ENCODE results near the gene MUC6.
A peak's percentile ranks its signal among the peaks of the same experiment; 100 is the strongest.
"Not testable (repeated sequence)": the region's sequence is repeated elsewhere in the genome, so short reads cannot be mapped to it uniquely, and the experiment has no call there.

Gene MUC6

GRCh38 chr11:1017269-1018005 lies 19.1 kb downstream of the MUC6 start:
- no peak for TF ChIP-seq CTCF (IDR thresholded peaks at IDR 0.05; ENCODE audit: poor library complexity, severe bottlenecking)
- H3K27me3 ChIP-seq (ENCODE audit: insufficient read depth, poor library complexity, severe bottlenecking), result no peaks in the 10 kb centered on the region
- H3K4me3 ChIP-seq (ENCODE audit: severe bottlenecking), result no peak overlapping the region
- peak; percentile 89 for DNase-seq (ENCODE audit: low spot score)
- no peak overlapping the region for H3K27ac ChIP-seq (ENCODE audit: poor library complexity, severe bottlenecking)
- peak; percentile 11; the same call in 1 of the 3 replicates for ATAC-seq (ENCODE audit: low read depth)
- H3K9me3 ChIP-seq (ENCODE audit: severe bottlenecking), result no peaks in the 10 kb centered on the region
- no peaks in the 10 kb centered on the region for H3K4me1 ChIP-seq (ENCODE audit: insufficient read depth, poor library complexity, severe bottlenecking)
- no peaks in the 10 kb centered on the region for H3K36me3 ChIP-seq (ENCODE audit: low read depth)

- H3K4me3 ChIP-seq (ENCODE audit: severe bottlenecking); DNase-seq (ENCODE audit: low spot score); ATAC-seq (ENCODE audit: low read depth); H3K4me1 ChIP-seq (ENCODE audit: insufficient read depth, poor library complexity, severe bottlenecking); H3K27ac ChIP-seq (ENCODE audit: poor library complexity, severe bottlenecking); H3K27me3 ChIP-seq (ENCODE audit: insufficient read depth, poor library complexity, severe bottlenecking); H3K9me3 ChIP-seq (ENCODE audit: severe bottlenecking); H3K36me3 ChIP-seq (ENCODE audit: low read depth): not testable (repeated sequence)
Observed at GRCh38 chr11:1016610-1017126, 19.9 kb downstream of the MUC6 start.

GRCh38 chr11:1015826-1016545 lies 20.5 kb downstream of the MUC6 start:
- no peaks in the 10 kb centered on the region for H3K4me1 ChIP-seq (ENCODE audit: insufficient read depth, poor library complexity, severe bottlenecking)
- TF ChIP-seq CTCF (IDR thresholded peaks at IDR 0.05; ENCODE audit: poor library complexity, severe bottlenecking), result no peak
- no peaks in the 10 kb centered on the region for H3K27me3 ChIP-seq (ENCODE audit: insufficient read depth, poor library complexity, severe bottlenecking)
- no peak overlapping the region for H3K27ac ChIP-seq (ENCODE audit: poor library complexity, severe bottlenecking)
- H3K9me3 ChIP-seq (ENCODE audit: severe bottlenecking), result no peaks in the 10 kb centered on the region
- ATAC-seq (ENCODE audit: low read depth) (no peak), DNase-seq (ENCODE audit: low spot score) (no peak)
- no peak overlapping the region for H3K4me3 ChIP-seq (ENCODE audit: severe bottlenecking)
- peaks cover 9% of the 10 kb centered on the region; the same call in 1 of the 2 replicates for H3K36me3 ChIP-seq (ENCODE audit: low read depth)

- DNase-seq (ENCODE audit: low spot score), result no peak
- Histone ChIP-seq H3K4me1 (ENCODE audit: insufficient read depth, poor library complexity, severe bottlenecking) (no peaks in the 10 kb centered on the region), H3K4me3 (ENCODE audit: severe bottlenecking) (no peak overlapping the region), H3K27me3 (ENCODE audit: insufficient read depth, poor library complexity, severe bottlenecking) (no peaks in the 10 kb centered on the region), H3K36me3 (ENCODE audit: low read depth) (peaks cover 12% of the 10 kb centered on the region; the same call in 1 of the 2 replicates), H3K27ac (ENCODE audit: poor library complexity, severe bottlenecking) (no peak overlapping the region), H3K9me3 (ENCODE audit: severe bottlenecking) (no peaks in the 10 kb centered on the region)
- no peak for TF ChIP-seq CTCF (IDR thresholded peaks at IDR 0.05; ENCODE audit: poor library complexity, severe bottlenecking)
- no peak for ATAC-seq (ENCODE audit: low read depth)
Observed at GRCh38 chr11:1015064-1015463, 21.5 kb downstream of the MUC6 start.

GRCh38 chr11:1014276-1014675 lies 22.2 kb downstream of the MUC6 start:
- DNase-seq (ENCODE audit: low spot score) (no peak), ATAC-seq (ENCODE audit: low read depth) (no peak)
- no peak for TF ChIP-seq CTCF (IDR thresholded peaks at IDR 0.05; ENCODE audit: poor library complexity, severe bottlenecking)
- H3K9me3 ChIP-seq (ENCODE audit: severe bottlenecking), result no peaks in the 10 kb centered on the region
- no peaks in the 10 kb centered on the region for H3K27me3 ChIP-seq (ENCODE audit: insufficient read depth, poor library complexity, severe bottlenecking)
- H3K4me3 ChIP-seq (ENCODE audit: severe bottlenecking), result no peak overlapping the region
- H3K27ac ChIP-seq (ENCODE audit: poor library complexity, severe bottlenecking), result no peak overlapping the region
- H3K4me1 ChIP-seq (ENCODE audit: insufficient read depth, poor library complexity, severe bottlenecking), result no peaks in the 10 kb centered on the region
- H3K36me3 ChIP-seq (ENCODE audit: low read depth), result peaks cover 16% of the 10 kb centered on the region; the same call in 1 of the 2 replicates

Measured in RWPE2 (cell line).